ENCODE results near the gene PRODH2. TPM values are rescaled to one million over a fixed set of nuclear protein-coding genes. Genes with fewer than 3 reads are reported as not detected.

PRODH2 gene, protein sequence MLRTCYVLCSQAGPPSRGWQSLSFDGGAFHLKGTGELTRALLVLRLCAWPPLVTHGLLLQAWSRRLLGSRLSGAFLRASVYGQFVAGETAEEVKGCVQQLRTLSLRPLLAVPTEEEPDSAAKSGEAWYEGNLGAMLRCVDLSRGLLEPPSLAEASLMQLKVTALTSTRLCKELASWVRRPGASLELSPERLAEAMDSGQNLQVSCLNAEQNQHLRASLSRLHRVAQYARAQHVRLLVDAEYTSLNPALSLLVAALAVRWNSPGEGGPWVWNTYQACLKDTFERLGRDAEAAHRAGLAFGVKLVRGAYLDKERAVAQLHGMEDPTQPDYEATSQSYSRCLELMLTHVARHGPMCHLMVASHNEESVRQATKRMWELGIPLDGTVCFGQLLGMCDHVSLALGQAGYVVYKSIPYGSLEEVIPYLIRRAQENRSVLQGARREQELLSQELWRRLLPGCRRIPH
- not detected for polyA plus RNA-seq (2012; ENCODE audit: insufficient read depth, insufficient read length, low read depth)

DNA sequence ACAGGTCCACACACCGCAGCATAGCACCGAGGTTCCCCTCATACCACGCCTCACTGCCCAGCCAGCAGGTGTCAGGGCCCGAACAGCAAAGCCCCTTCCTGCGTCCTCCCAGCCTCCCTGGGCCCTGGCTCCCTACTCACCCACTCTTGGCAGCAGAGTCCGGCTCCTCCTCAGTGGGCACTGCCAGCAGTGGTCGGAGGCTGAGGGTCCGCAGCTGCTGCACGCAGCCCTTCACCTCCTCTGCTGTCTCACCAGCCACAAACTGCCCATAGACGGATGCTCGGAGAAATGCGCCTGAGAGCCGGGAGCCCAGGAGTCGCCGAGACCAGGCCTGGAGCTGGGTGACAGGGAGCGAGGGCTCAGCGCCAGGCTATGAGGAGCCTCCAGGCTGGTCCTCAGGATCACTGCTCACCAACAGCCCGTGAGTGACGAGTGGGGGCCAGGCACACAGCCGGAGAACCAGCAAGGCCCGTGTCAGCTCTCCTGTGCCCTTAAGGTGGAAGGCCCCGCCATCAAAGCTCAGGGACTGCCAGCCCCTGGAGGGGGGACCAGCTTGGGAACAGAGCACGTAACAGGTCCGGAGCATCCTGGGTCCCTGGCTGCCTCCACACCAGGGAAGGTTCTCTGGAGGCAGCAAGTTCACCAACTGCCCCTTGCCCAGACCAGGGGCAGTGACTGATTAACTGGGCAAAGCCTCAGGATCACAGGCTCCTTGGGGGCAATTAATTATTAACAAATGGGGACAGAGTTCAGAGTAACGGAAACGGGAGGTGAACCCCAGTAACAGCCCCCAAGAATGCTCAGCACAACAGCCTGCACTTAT lies at the start of gene PRODH2:
Gene PRODH2 (minus strand): TSS at position 626 of the 823 bp plus-strand sequence. CDS start 40 bp downstream, at position 586.
- H3K36me3 ChIP-seq, result no peaks in the 10 kb centered on the region
- H3K4me3 ChIP-seq (ENCODE audit: low read depth, low read length), result no peak within 1 kb of the TSS
- no peaks in the 10 kb centered on the region; the same call in 1 of the 2 replicates for H3K27me3 ChIP-seq
- no peaks in the 10 kb centered on the region; the same call in 1 of the 2 replicates for H3K9me3 ChIP-seq
- no peaks in the 10 kb centered on the region for H3K4me1 ChIP-seq
- TF ChIP-seq, protein P1, sequence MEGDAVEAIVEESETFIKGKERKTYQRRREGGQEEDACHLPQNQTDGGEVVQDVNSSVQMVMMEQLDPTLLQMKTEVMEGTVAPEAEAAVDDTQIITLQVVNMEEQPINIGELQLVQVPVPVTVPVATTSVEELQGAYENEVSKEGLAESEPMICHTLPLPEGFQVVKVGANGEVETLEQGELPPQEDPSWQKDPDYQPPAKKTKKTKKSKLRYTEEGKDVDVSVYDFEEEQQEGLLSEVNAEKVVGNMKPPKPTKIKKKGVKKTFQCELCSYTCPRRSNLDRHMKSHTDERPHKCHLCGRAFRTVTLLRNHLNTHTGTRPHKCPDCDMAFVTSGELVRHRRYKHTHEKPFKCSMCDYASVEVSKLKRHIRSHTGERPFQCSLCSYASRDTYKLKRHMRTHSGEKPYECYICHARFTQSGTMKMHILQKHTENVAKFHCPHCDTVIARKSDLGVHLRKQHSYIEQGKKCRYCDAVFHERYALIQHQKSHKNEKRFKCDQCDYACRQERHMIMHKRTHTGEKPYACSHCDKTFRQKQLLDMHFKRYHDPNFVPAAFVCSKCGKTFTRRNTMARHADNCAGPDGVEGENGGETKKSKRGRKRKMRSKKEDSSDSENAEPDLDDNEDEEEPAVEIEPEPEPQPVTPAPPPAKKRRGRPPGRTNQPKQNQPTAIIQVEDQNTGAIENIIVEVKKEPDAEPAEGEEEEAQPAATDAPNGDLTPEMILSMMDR (IDR thresholded peaks at IDR 0.05; ENCODE audit: low read depth, low read length), result no peak
- no peak for DNase-seq

DNA sequence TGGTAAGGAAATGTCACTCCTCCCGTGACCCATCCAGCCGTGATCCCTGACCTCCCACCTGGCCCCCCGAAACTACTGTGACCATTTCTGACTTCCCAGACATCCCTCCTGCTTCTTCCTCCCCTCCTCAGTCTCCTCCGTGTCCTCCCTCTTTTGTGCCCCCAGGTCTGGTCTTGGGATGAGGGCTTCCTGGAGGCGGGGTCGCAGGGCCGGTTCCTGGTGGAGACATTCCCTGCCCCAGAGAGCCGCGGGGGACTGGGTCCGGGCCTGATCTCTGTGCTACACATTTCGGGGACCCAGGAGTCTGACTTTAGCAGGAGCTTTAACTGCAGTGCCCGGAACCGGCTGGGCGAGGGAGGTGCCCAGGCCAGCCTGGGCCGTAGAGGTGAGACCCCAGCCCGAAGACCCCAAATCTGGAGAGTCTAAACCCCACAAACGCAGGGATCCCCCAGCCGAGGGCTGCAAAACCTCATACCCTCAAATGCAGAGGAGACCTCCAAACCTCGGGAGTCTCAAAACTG lies 49.1 kb upstream of the PRODH2 start:
- H3K27me3 ChIP-seq, result no peaks in the 10 kb centered on the region
- TF ChIP-seq, protein P1 (IDR thresholded peaks at IDR 0.05; ENCODE audit: low read depth, low read length), result no peak
- H3K4me3 ChIP-seq (ENCODE audit: low read depth, low read length), result no peak overlapping the region
- H3K4me1 ChIP-seq, result no peaks in the 10 kb centered on the region
- DNase-seq, result no peak
- no peaks in the 10 kb centered on the region for H3K9me3 ChIP-seq
- no peaks in the 10 kb centered on the region for H3K36me3 ChIP-seq

DNA sequence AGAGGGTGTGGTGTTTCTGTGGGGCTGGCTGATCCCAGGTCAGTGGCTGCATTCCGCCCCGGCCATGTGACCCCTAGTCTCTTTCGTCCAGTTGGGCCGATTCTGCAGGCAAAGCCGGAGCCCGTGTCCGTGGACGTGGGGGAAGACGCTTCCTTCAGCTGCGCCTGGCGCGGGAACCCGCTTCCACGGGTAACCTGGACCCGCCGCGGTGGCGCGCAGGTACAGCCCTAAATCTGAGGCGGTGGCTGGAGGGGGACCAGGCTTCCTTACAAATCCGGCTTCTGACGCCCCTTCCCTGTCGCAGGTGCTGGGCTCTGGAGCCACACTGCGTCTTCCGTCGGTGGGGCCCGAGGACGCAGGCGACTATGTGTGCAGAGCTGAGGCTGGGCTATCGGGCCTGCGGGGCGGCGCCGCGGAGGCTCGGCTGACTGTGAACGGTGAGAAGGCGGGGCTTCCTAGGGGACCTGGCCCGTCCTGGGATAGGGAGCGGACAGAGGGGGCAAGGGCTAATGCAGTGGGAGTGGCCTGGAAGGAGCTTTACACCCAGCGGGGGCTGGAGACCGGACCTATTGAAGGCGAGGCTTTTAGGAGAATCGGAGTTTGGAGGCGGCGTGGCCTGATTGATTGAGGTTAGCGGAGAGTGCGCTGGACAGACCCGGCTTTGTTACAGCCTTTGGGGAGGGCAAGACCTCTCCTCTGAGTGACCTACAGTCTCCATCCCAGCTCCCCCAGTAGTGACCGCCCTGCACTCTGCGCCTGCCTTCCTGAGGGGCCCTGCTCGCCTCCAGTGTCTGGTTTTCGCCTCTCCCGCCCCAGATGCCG lies 48.4 kb upstream of the PRODH2 start:
- TF ChIP-seq, protein P1 (IDR thresholded peaks at IDR 0.05; ENCODE audit: low read depth, low read length), result no peak
- Histone ChIP-seq H3K4me1 (no peaks in the 10 kb centered on the region), H3K4me3 (ENCODE audit: low read depth, low read length) (no peak overlapping the region), H3K27me3 (no peaks in the 10 kb centered on the region), H3K36me3 (no peaks in the 10 kb centered on the region), H3K9me3 (no peaks in the 10 kb centered on the region)
- no peak for DNase-seq

DNA sequence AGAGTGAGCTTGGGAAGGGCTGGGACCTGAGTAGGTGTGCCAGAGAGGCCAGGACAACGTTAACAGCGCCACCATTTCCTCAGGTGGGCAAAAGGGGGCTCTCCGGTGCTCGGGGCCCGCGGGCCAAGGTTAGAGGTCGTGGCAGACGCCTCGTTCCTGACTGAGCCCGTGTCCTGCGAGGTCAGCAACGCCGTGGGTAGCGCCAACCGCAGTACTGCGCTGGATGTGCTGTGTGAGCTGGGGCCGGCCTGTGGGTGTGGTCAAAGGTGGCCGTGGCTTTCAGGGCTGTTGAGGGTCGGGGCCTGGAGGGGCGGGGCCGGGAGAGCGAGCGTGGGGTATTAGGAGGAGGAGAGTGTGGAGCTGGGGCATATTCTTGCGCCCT lies 47.8 kb upstream of the PRODH2 start:
- TF ChIP-seq, protein P1 (IDR thresholded peaks at IDR 0.05; ENCODE audit: low read depth, low read length), result no peak
- Histone ChIP-seq H3K27me3 (no peaks in the 10 kb centered on the region), H3K4me3 (ENCODE audit: low read depth, low read length) (no peak overlapping the region), H3K4me1 (no peaks in the 10 kb centered on the region), H3K9me3 (no peaks in the 10 kb centered on the region), H3K36me3 (no peaks in the 10 kb centered on the region)
- no peak for DNase-seq

DNA sequence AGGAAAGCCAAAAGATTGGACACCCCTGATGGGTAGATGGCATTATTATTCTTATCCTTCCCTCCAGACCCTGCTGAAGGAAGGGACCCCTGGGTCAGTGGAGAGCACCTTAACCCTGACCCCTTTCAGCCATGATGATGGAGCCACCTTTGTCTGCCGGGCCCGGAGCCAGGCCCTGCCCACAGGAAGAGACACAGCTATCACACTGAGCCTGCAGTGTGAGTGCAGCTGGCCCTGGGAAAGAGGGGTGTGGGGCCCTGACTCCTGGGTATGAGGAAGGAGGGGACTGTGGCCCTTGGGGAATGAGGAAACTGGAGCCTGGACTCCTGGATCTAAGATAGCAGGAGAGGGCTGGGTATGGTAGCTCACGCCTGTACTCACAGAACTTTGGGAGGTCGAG lies 46.8 kb upstream of the PRODH2 start:
- Histone ChIP-seq H3K9me3 (no peaks in the 10 kb centered on the region), H3K27me3 (no peaks in the 10 kb centered on the region), H3K4me1 (no peaks in the 10 kb centered on the region), H3K36me3 (no peaks in the 10 kb centered on the region), H3K4me3 (ENCODE audit: low read depth, low read length) (no peak overlapping the region)
- TF ChIP-seq, protein P1 (IDR thresholded peaks at IDR 0.05; ENCODE audit: low read depth, low read length), result no peak
- DNase-seq, result no peak
